Measurements from ENCODE around the gene HOXD9. TPM values are rescaled to one million over a fixed set of nuclear protein-coding genes. Genes with fewer than 3 reads are reported as not detected.
A peak's percentile ranks its signal among the peaks of the same experiment; 100 is the strongest.

Gene HOXD9
- total and polyA plus RNA-seq, 2 of the 8 experiments (the other 6 are each of a cell fraction or from before 2014, with no cell fraction given), result not detected

DNA sequence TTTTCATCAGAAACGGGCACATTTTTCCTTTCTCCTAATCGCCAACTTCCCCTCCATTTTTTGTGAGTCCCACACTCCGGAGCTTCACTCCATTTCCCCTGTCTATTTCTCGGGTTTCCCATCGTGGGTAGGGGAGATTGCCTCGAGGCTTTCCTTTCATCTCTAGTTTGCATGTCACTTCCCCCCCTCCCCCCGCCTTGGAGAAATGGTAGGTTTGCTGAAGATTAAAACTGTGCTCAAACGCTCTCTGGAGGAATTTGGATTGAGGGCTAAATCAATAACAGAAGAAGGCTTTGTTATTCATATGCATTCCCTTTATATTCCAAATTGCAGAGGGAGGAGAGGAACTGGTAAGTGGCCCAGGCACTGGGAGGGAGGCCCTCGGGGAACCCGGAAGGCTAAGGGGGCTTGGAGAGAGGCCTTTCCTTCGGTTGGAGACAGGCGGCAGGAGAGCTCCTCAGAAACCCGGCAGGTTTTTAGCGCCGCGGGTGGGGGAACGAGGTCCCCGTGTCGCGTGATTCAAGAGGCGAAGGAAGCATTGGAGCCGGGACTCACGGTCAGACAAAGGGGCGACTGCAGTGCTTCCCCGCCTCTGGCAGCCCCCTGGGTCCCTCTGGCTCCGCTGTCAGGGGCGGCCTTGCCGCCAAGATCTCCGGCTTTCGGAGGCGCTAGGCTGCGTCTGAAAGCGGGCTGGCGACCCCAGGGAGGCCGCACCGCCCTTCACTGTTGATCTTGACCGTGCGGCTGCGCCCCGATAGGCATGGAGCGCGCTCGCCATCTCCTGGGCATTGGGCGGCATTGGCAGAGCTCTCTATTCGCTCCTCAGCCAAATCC, 25.3 kb upstream of the HOXD9 start (continued):
- TF ChIP-seq HDAC2 (IDR thresholded peaks at IDR 0.05; ENCODE audit: borderline replicate concordance in 1 of 2, low read depth in 2 of 2, low read length in 2 of 2) (0 out of 4 replicates have a peak, but pooled peaks of 1 of the 2 experiments have one; percentile 73), POLR2A (IDR thresholded peaks at IDR 0.05; ENCODE audit: control extremely low read depth in 1 of 2, low read depth in 2 of 2, low read length in 2 of 2) (no peak), SRF (IDR thresholded peaks at IDR 0.05; ENCODE audit: low read depth, low read length) (no peak), GTF2F1 (IDR thresholded peaks at IDR 0.05; ENCODE audit: borderline replicate concordance, low read depth, low read length) (no peak), NRF1 (IDR thresholded peaks at IDR 0.05; ENCODE audit: low read depth, low read length) (no peak), SP1 (IDR thresholded peaks at IDR 0.05; ENCODE audit: low read depth, low read length) (peak; percentile 75), CHD1 (IDR thresholded peaks at IDR 0.05; ENCODE audit: low read depth, low read length) (no peak), EGR1 (IDR thresholded peaks at IDR 0.05; ENCODE audit: borderline replicate concordance, low read depth, low read length) (0 out of 2 replicates have a peak, but pooled peaks have one; percentile 22), TEAD4 (IDR thresholded peaks at IDR 0.05; ENCODE audit: low read depth, low read length) (0 out of 2 replicates have a peak, but pooled peaks have one; percentile 19), PHF8 (conservative IDR thresholded peaks at IDR 0.05; ENCODE audit: low read depth, low read length) (no peak), CBX5 (IDR thresholded peaks at IDR 0.05; ENCODE audit: low read depth, low read length) (no peak), KDM5A (IDR thresholded peaks at IDR 0.05; ENCODE audit: low read length) (no peak), ZNF274 (IDR thresholded peaks at IDR 0.05; ENCODE audit: borderline replicate concordance, extremely low read depth, low read length) (no peak), YY1 (IDR thresholded peaks at IDR 0.05; ENCODE audit: low read depth, low read length) (peak; percentile 10; the same call in 1 of the 2 replicates)
